GM19025 (cell line): ENCODE measurements around the gene USF2.
"Not testable (repeated sequence)": the region's sequence is repeated elsewhere in the genome, so short reads cannot be mapped to it uniquely, and the experiment has no call there.

Experiments used
- ATAC-seq: cut with Tn5 transposase; IDR thresholded peaks from one replicate; pipeline ENCODE4 v1.9.1; 2021; ENCODE audit warnings: mild to moderate bottlenecking, low read depth, moderate library complexity; ENCODE audit not compliant: unreplicated experiment

USF2 gene

DNA sequence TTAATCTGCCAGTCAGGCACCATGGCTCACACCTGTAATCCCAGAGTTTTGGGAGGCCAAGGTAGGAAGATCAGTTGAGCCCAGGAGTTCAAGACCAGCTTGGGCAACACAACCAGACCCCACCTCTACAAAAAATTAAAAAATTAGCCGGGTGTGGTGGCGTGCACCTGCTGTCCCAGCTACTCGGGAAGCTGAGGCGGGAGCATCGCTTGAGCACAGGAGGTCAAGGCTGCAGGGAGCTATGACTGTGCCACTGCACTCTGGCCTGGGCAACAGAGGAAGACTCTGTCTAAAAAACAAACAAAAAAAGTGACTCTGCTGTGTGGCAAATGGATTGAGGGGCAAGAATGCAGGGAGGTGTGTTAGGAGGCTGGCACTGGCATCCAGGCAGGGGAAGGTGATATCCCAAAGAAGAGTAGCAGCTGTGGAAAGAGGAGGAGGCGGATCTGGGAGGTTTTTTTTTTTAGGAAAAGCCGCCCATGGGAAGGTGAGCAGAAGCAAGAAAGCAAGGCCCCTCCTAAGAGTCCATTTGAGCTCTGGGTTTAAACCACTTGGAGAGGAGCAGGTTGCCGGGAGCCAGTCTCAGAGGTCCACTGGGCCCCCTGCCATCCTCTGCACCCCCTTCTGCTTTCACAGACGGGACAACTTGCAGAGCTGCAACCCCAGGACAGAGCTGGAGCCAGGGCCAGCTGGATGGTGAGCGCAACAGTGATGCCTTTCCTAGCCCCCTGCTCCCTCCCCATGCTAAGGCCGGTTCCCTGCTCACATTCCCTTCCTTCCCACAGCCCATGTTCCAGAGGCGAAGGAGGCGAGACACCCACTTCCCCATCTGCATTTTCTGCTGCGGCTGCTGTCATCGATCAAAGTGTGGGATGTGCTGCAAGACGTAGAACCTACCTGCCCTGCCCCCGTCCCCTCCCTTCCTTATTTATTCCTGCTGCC lies 15.7 kb downstream of the USF2 start:
- no peak for ATAC-seq

- ATAC-seq: no peak
Observed at GRCh38 chr19:35285095-35285449, 16.3 kb downstream of the USF2 start.

- not testable (repeated sequence) for ATAC-seq
Observed at GRCh38 chr19:35285465-35285864, 16.7 kb downstream of the USF2 start.

DNA sequence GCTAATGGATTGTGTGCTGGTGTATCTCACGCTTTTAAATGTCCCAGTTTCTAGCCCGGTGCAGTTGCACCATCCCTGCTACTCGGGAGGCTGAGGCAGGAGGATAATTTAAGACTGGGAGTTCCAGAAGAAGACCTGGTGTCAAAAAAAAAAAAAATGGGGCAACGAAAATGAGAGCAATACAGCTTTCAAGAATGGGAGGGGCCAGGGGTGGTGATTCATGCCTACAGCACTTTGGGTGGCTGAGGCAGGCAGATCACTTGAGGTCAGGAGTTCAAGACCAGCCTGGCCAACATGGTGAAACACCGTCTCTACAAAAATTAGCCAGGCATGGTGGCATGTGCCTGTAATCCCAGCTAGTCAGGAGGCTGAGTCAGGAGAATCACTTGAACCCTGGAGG lies 17.3 kb downstream of the USF2 start:
- not testable (repeated sequence) for ATAC-seq

GRCh38 chr19:35287713-35288112 lies 19.0 kb downstream of the USF2 start:
- ATAC-seq: no peak

DNA sequence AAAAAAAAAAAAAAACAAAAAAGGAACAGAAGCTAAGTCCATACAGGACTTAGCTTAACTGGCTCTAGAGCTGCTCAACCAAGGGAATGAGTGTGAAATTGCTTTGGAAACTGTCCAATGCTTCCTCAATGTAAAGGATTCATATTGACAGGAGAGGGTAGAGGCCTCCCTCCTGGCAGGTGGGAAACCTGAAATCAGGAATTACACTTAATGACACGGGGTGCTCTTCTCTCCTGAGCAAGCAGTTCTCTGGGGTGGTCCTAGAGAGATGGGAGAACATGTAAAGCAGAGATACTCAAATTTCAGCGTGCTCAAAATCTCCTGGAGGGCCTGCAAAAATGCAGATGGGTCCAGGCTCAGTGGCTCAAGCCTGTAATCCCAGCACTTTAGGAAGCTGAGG lies 19.6 kb downstream of the USF2 start:
- ATAC-seq: no peak

GRCh38 chr19:35288906-35289305 lies 20.1 kb downstream of the USF2 start:
- ATAC-seq: no peak

DNA sequence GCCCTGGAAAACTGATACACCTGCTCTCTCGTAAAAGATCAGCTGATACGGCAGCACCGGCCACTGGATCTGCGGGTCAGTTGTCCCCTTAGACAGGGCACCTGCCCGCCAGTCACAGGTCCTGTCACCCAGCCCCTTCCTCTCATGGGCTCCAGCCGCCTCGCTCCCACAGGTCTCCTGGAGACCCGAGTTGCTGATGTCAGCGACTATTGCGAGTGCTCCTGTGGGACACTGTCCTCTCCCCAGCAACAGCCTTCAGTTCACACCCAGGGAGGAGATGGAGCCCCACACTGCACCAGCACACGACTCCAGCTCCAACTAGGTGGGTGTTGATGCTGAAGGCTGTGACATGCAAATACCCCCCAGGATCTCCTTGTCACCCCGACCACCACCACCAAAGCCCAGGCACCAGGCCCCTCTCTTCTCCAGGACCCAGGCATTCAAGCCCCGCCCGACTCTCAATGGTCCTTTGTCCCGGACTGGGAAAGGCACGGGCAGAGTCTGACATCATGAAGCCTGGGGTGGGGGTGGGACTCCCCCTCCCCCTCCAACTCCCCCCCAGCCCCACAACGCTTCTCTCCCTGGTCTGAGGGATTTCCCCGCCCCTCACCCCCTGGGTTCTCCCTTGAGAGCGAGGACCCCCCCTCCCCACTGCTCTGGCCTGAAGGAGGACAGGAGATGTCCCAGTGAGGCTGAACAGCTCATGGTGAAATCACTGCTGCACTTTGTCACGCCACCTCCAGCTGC lies 21.8 kb downstream of the USF2 start:
- no peak for ATAC-seq

DNA sequence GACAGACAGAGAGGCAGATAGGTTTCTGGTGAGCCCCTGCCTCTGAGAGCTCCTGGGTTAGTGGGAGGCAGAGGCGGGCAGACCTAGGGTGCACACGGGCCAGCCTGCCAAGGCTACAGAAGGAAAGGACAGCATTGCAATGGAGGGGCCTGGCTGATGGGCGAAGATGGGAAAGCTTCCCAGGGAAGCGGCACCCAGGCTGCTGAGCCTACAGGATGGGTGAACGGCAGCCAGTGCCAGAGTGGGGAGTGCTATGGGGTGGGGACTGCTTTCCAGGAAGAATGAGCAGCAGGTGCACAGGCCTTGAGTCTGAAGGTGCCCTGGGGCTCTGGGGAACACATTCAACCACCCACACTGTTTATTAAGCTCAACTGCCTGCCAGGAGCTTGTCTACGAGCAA lies 22.5 kb downstream of the USF2 start:
- no peak for ATAC-seq

DNA sequence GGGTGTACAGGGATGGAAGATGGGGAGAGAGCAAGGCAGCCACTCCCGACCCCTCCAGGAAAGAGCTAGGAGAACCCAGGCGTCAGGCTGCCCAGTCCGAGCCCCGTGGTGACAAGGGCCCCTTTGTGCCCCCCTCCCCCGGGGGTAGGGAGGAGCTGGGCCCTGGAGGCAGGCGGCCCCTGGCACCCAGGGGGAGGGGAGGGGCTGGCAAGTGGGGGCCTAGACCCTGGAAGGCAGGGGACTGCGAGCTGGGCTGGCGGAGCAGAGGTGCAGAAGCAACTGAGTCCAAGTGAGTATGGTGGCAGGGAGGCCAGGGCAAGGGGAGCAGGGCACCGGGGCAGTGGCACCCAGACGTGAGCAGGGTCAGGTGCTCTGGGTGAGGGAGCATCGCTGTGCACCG lies 23.2 kb downstream of the USF2 start, which contains the start of gene MAG:
Gene MAG, plus strand, starts transcription at position 246 of the 400 bp plus-strand sequence. CDS start 3,248 bp downstream, outside the sequence.
- ATAC-seq: no peak

- ATAC-seq: no peak
Observed at GRCh38 chr19:35292421-35293362, 23.9 kb downstream of the USF2 start.

GRCh38 chr19:35293363-35293739 lies 24.6 kb downstream of the USF2 start:
- ATAC-seq: no peak

DNA sequence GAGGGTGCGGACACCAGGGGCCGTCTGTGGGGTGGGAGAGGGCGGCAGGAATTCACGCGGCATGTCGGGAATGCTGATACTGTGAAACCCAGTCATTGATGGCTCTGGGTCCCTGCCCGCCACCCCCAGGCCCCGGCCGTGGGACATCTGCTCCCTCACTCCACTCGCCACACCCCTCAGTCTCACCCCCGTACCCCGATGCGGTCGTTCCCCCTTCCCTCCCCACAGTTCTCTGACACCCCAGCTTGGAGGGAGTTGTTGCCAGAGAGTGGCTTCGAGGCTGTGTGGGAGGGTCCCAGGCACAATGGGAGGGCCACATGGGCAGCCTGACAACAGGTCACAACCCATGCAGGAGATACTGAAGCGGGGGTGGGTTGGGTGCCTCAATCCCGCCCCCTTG lies 25.0 kb downstream of the USF2 start:
- ATAC-seq: no peak

DNA sequence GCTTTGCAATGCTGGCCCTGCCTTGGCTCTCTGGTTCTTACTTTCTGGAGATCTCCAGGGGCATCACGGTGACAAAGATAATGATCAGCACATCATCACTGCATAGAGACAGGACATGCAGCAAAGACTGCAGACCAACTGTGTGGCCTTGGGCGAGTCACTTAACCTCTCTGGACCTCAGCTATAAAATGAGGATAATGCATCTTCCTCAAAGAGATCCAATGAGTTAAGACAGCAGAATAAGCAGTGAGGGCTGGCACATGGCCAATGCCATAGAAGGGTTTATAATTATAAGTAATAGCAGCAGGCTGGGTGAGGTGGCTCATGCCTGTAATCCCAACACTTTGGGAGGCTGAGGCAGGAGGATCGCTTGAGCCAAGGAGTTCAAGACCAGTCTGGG lies 25.6 kb downstream of the USF2 start:
- no peak for ATAC-seq

DNA sequence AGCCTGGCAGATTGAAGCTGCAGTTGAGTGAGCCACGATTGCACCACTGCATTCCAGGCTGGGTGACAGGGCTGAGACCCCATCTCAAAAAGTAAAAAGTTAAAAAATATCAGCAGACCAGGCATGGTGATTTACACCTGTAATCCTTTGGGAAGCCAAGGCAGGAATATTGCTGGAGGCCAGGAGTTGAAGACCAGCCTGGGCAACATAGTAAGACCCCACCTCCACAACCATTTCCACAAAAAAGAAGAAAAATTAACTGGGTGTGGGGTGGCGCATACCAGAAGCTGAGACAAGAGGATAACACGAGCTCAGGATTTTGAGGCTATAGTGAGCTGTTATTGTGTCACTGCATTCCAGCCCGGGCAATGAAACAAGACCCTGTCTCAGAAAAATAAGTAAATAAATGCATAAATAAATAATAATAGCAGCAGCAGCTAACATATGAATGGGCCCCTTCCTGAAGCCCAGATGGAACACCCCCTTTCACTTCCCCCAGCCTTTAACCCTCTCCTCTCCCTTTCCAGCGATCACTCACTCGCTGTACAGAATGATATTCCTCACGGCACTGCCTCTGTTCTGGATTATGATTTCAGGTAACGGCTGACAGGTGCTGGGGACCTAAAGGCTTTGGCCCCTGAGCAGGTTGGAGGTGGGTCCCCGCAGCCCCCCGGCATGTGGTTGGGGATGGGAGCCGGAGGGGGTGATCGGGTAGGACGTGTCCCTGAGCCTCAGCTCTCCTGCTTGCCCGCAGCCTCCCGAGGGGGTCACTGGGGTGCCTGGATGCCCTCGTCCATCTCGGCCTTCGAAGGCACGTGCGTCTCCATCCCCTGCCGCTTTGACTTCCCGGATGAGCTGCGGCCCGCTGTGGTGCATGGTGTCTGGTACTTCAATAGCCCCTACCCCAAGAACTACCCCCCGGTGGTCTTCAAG lies 26.4 kb downstream of the USF2 start:
- ATAC-seq: no peak

- no peak for ATAC-seq
Observed at GRCh38 chr19:35295792-35296462, 27.2 kb downstream of the USF2 start.

DNA sequence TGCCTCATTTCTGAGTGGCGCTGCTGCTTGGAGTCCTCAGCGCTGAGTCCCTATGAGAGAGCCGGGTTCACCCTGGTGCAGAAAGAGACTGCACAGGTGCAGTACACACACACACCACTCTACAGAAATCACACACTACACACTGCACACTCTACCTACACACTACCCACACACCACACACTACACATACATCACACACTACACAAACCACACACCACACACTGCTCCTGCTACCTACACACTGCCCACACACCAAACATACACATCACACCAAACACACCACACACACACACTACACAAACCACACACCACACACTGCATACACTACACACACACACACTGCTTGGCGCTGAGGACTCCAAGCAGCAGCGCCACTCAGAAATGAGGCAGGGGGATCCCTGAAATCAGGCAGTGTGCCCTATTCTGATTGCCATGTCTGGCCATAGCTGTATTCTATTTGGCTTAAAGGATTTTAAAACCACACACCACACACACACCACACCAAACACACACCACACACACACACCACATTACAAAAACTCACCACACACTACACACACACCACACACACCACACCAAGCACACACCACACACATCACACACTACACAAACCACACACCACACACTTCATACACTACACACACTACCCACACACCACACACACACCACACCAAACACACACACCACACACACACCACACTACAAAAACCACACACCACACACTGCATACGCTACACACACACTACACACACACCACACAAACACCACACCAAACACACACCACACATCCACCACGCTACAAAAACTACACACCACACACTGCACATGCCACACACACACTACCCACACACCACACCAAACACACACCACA lies 28.1 kb downstream of the USF2 start:
- ATAC-seq: no peak

DNA sequence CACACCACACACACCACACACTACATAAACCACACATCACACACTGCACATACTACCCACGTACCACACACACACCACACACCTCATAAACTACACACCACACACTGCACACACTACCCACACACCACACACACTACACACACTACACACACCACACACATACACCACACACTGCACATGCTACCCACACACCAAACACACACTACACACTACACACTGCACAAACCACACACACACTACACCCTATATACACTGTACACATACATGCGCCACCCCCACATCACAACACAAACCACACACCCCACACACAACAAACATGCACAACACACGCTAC lies 28.7 kb downstream of the USF2 start:
- ATAC-seq: no peak
